ENCODE results near the gene NDUFB10. TPM values are rescaled to one million over a fixed set of nuclear protein-coding genes. Genes with fewer than 3 reads are reported as not detected.

NDUFB10 gene
- total and polyA plus RNA-seq, 2 donors (not counting 1 experiment from before 2014, with no cell fraction given): 123 to 149 TPM

- H3K9ac ChIP-seq (ENCODE audit: insufficient read depth, low read length): no peak overlapping the region
- no peak overlapping the region for H3K27ac ChIP-seq (ENCODE audit: insufficient read depth, low read length)
- H3K36me3 ChIP-seq (ENCODE audit: control insufficient read depth, insufficient read depth, low read length): no peaks in the 10 kb centered on the region
- no peaks in the 10 kb centered on the region for H3K9me3 ChIP-seq (ENCODE audit: control insufficient read depth, insufficient read depth, low read depth, low read length)
- H3K4me1 ChIP-seq (ENCODE audit: control insufficient read depth, extremely low read depth, insufficient read depth, low read length): peaks cover 7% of the 10 kb centered on the region
- no peak overlapping the region for H3K4me2 ChIP-seq (ENCODE audit: extremely low read depth, insufficient read depth, low read length)
- TF ChIP-seq CTCF (conservative IDR thresholded peaks at IDR 0.05 in 1 of 2, IDR thresholded peaks at IDR 0.05 in 1 of 2; ENCODE audit: low read depth in 1 of 2, low read length in 2 of 2) (no peak), EZH2 (IDR thresholded peaks at IDR 0.05; ENCODE audit: low read length, missing control alignments) (no peak)
- H3K27me3 ChIP-seq (ENCODE audit: control insufficient read depth, insufficient read depth, low read length): no peaks in the 10 kb centered on the region
- H3K4me3 ChIP-seq (replicated peaks in 1 of 4; ENCODE audit: control extremely low read depth in 1 of 4, insufficient read depth in 1 of 4, low read depth in 3 of 4, low read length in 4 of 4): no peak overlapping the region
- H3K79me2 ChIP-seq (ENCODE audit: control insufficient read depth, insufficient read depth, low read length): no peaks in the 10 kb centered on the region
- DNase-seq (ENCODE audit: low read depth in 2 of 2): no peak
- no peak overlapping the region for H2AFZ ChIP-seq (ENCODE audit: low read length)
- H4K20me1 ChIP-seq (ENCODE audit: control insufficient read depth, extremely low read depth, insufficient read depth, low read length): no peaks in the 10 kb centered on the region
Observed at GRCh38 chr16:1945559-1946391, 13.6 kb upstream of the NDUFB10 start.

GRCh38 chr16:1946495-1947368, 12.6 kb upstream of the NDUFB10 start:
- Histone ChIP-seq H2AFZ (ENCODE audit: low read length) (no peak overlapping the region), H3K4me1 (ENCODE audit: control insufficient read depth, extremely low read depth, insufficient read depth, low read length) (peaks cover 7% of the 10 kb centered on the region), H3K79me2 (ENCODE audit: control insufficient read depth, insufficient read depth, low read length) (no peaks in the 10 kb centered on the region), H3K9me3 (ENCODE audit: control insufficient read depth, insufficient read depth, low read depth, low read length) (no peaks in the 10 kb centered on the region), H3K4me3 (replicated peaks in 1 of 4; ENCODE audit: control extremely low read depth in 1 of 4, insufficient read depth in 1 of 4, low read depth in 3 of 4, low read length in 4 of 4) (no peak overlapping the region), H3K36me3 (ENCODE audit: control insufficient read depth, insufficient read depth, low read length) (no peaks in the 10 kb centered on the region), H3K27me3 (ENCODE audit: control insufficient read depth, insufficient read depth, low read length) (no peaks in the 10 kb centered on the region), H3K27ac (ENCODE audit: insufficient read depth, low read length) (no peak overlapping the region), H4K20me1 (ENCODE audit: control insufficient read depth, extremely low read depth, insufficient read depth, low read length) (no peaks in the 10 kb centered on the region), H3K9ac (ENCODE audit: insufficient read depth, low read length) (no peak overlapping the region), H3K4me2 (ENCODE audit: extremely low read depth, insufficient read depth, low read length) (no peak overlapping the region)
- DNase-seq (ENCODE audit: low read depth in 2 of 2): no peak
- TF ChIP-seq CTCF (conservative IDR thresholded peaks at IDR 0.05 in 1 of 2, IDR thresholded peaks at IDR 0.05 in 1 of 2; ENCODE audit: low read depth in 1 of 2, low read length in 2 of 2): no peak

GRCh38 chr16:1947369-1947670, 12.0 kb upstream of the NDUFB10 start:
- TF ChIP-seq CTCF (conservative IDR thresholded peaks at IDR 0.05 in 1 of 2, IDR thresholded peaks at IDR 0.05 in 1 of 2; ENCODE audit: low read depth in 1 of 2, low read length in 2 of 2) (no peak), EZH2 (IDR thresholded peaks at IDR 0.05; ENCODE audit: low read length, missing control alignments) (no peak)
- Histone ChIP-seq H3K4me3 (replicated peaks in 1 of 4; ENCODE audit: control extremely low read depth in 1 of 4, insufficient read depth in 1 of 4, low read depth in 3 of 4, low read length in 4 of 4) (no peak overlapping the region), H3K27me3 (ENCODE audit: control insufficient read depth, insufficient read depth, low read length) (no peaks in the 10 kb centered on the region), H3K27ac (ENCODE audit: insufficient read depth, low read length) (no peak overlapping the region), H3K9me3 (ENCODE audit: control insufficient read depth, insufficient read depth, low read depth, low read length) (no peaks in the 10 kb centered on the region), H3K9ac (ENCODE audit: insufficient read depth, low read length) (no peak overlapping the region), H3K4me2 (ENCODE audit: extremely low read depth, insufficient read depth, low read length) (no peak overlapping the region), H3K4me1 (ENCODE audit: control insufficient read depth, extremely low read depth, insufficient read depth, low read length) (peaks cover 2% of the 10 kb centered on the region), H2AFZ (ENCODE audit: low read length) (no peak overlapping the region), H3K79me2 (ENCODE audit: control insufficient read depth, insufficient read depth, low read length) (no peaks in the 10 kb centered on the region), H3K36me3 (ENCODE audit: control insufficient read depth, insufficient read depth, low read length) (no peaks in the 10 kb centered on the region), H4K20me1 (ENCODE audit: control insufficient read depth, extremely low read depth, insufficient read depth, low read length) (no peaks in the 10 kb centered on the region)
- DNase-seq (ENCODE audit: low read depth in 2 of 2): no peak
